HG02610 (cell line): ENCODE measurements around the gene SH3RF3.

Experiments used
- ATAC-seq: cut with Tn5 transposase; IDR thresholded peaks from one replicate; pipeline ENCODE4 v1.9.1; 2021; ENCODE audit warnings: mild to moderate bottlenecking, moderate library complexity; ENCODE audit not compliant: unreplicated experiment

The SH3RF3 gene

DNA sequence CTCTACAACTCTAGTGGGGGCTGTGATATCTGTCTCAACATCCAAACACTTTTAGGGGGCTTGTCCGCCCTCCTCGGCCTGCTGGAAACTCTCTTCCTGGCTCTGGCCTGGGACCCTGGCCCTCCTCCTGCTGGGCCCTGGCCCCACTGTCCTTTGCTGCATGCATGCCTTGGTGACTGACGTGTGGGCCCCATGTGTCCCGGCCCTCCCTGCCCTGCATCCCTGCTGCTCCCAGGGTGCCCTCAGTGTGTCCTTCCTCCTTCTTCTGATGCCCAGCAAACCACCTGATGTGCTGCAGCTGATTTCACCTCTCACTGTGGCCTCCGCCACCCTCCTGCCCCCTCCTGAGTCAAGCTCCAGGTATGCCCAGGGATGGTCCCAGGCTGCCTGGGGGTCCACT, 383.1 kb downstream of the SH3RF3 start:
- ATAC-seq = no peak

DNA sequence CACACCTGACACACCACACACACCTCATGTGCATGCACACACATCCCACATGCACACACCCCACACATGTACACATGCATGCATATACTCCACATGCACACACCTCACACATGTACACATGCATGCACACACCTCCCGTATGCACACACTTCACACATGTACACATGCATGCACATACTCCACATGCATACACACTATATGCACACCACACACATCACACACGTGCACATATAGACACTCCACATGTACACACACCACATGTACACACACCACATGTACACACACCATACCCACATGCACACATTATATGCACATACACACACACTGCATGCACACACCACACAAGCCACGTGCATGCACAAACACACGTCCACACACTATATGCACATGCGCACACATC, 384.2 kb downstream of the SH3RF3 start:
- ATAC-seq = no peak

DNA sequence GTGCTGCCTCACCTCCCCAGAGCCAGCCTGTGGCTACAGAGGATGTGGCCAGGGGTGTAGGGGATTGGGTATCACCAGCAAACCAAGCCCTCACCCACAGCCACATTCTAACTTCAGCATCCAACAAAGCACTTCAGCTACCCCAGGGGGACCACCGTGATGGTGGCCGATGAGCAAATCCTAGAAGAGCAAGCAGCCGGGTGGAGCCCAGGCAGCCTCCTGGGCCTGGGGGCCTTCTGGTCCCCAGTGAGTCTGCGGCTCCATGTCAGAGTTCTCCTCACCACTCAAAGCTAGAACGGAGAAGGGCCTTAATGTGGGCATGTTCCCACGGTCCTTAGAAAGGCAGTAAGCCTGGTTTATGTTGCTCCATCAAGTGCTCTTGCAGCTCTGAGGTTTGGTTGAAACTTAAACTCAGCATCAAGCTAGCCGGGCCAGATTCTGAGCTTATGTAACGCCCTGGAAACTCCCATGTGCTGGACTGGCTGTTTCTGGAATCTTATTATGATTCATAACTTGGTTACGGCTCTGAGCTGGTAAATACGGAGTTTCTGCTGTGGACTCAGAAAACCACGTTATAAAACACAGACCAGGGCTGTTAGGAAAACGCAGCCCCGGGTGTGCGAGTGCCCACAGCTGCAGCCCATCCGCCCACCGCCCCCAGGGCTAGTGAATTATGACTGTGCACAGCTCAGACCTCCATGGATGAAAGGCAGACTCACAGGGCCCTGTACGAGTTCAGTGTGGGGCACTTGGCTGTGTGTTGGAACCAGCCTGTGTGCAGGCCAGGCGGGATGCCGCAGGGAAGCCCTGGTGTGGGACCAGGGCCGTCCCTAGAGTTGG, 385.0 kb downstream of the SH3RF3 start:
- ATAC-seq = peak; percentile 79

DNA sequence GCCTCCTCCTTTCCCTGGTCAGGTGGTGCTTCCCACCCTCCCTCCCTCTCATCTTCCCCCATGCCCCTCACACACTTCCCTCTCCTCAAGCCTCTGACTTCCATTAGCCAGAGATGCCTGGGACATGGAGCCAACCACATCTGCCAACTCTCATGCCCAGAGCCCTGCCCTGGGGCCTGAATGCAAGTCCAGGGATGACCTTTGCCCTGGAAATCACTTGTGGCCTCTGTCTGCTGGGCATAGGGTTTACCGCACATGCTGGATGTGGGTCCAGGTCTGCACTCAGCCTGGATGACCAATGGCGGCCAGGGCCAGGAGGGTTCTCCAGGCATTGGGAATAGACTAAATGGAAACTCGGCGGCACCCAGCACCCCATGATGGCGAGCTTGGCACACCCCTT, 385.9 kb downstream of the SH3RF3 start:
- ATAC-seq = no peak

DNA sequence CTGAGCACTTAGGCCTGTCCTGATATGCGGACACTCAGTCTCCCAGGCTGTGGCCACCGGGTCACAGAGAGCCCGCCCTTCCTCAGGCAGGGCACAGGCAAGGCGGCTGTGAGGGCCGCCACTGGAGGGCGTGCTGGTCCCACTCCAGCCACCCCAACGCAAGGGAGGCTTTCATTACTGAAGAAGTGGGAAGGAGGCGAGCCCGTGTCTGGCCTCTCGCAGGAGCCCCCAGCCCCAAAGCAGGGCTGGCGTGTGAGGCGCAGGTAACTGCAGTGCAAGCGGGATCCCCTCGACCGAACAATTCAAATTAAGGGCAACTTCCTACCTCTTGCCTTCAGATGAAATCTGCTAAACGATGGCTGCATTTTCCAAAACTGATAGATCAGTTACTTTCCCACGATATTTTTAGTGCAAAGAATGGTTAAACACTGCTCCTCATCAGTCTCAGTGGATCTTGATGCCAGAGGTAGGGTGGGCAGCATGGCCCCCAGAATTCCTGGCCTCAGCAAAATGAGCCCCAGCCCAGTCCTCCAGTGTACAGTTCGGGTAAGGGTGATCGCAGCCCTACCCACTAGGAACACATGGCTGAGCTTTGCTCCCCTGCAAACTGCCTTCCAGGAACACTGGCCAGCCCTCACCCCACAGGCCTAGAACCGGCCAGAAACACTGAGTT, 387.6 kb downstream of the SH3RF3 start:
- ATAC-seq = no peak

DNA sequence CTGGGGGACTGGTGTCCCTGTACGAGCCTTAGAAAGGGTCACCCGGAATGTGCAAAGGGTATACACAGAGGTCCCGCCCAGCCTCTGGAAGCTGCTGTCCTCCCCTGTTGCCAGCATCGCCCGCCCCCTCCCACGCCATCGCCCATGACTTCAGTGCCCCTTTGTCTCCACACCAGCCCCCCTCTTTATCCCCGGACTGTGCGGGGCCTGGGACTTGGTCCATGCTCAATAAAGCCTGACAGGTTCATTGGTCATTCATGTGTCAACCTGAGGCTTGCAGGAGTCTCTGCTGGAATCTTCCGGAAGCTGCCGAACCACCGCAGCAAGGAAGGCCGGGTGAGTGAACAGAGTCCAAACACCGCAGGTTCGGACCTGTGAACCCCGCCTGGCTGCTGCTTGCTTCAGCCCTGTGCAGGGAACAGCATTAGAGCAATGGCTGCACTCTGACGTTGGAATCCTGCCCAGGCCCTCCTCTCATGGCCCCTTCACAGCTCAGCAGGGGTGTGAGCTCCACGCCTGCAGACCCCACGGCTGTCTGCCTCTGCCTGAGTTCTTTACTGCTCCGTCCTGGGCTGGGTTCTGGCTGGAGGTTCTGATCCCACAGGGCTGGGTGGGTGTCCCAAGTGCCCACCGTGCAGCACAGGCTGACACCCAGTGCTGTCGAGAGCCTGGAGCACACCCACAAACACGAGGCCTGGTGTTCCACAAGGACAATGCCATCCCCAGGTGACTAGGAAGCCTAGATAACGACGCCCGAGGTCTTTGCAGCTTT, 388.3 kb downstream of the SH3RF3 start:
- ATAC-seq = no peak

DNA sequence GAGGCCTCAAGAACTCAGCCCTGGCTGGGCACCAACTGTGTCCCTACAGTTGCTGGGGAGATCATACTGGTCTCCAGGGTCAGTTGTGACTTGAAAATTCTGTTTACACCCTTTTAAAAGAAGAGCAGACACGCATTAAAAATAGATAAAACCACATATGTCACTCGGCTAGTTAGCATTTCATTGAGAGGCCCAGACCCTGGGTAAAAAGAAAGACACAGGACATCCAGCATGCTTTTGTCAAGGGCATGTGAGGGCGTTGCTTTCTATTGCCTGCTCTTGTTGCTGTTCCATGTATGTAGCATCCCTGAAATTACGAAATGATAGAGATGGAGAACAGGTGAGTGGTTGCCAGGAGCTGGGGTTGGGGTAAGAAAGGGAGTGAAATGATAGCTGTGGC, 390.5 kb downstream of the SH3RF3 start:
- no peak for ATAC-seq

DNA sequence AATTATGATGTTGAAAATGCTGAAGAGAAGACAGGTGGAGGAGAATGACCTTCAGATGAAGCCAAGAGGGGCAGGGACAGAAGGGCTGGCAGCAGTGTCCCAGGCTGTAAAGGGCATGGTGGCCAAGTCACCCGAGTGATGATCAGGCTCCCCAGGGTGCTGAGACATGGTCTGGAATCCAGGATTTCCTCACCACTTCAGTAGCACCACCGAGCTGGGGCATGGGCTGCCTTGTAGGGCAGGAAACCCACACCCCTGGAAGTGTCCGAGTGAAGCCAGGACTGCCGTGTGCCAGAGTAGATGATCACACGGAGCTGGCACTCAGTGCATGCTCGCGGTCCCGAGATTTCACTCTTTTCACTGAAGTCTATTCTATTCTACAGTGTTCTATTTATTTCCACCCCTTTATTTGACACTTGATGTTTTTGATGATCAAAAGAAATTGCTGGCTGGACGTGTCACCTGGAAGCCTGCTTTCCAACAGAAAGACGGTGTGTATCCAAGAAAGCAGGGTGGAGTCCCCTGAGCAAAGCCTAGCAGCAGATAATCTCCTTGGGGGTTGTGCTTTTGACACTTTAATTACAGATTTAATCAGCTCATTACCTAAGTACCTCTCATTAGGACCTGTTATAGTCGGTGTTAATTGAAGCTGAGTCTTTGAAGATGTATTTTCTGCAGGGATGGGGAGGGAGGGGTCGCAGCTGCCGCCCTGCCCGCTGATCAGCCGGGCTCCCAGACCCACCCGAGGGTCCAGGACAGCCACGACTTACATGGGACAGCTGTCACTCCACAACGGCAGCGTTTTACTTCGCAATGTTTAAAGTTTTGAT, 392.4 kb downstream of the SH3RF3 start:
- no peak for ATAC-seq

DNA sequence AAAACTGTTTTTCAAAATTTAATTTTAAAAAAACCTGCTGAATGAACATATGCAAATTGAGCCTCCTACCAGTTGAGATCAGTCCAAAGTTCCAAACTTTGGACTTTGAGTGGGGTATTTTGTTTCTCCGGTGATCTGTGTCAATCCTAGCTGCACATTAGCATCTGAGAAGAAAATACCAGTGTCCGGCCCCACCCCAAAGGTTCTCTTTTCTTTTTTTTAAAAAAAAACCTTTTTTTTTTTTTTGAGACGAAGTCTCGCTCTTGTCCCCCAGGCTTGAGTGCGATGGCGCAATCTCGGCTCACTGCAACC, 393.0 kb downstream of the SH3RF3 start:
- ATAC-seq = no peak

DNA sequence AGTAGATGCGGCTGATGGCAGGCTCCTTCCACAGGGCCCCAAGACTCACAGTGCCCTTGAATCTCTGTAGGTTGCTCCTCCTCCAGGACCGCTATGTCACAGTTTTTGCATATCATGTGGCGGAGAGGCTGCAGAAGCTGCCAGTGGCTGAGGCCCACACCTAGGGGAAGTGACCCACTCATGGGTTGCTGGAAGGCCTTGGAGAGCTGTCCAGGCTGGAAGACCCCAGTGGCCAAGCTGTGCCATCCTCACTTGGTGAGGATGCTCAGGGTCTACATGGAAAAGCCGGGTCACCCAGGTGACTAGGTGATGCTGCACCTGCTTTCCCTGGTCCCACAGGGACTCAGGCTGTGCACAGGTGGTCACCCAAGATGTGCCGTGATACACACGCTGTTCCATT, 394.1 kb downstream of the SH3RF3 start:
- no peak for ATAC-seq

GRCh38 chr2:109523536-109524361, 394.7 kb downstream of the SH3RF3 start:
- no peak for ATAC-seq

- ATAC-seq = no peak
Observed at GRCh38 chr2:109525836-109526235, 396.8 kb downstream of the SH3RF3 start.

- ATAC-seq = no peak
Observed at GRCh38 chr2:109526442-109526970, 397.5 kb downstream of the SH3RF3 start.

- ATAC-seq = no peak
Observed at GRCh38 chr2:109527079-109527478, 398.1 kb downstream of the SH3RF3 start.

DNA sequence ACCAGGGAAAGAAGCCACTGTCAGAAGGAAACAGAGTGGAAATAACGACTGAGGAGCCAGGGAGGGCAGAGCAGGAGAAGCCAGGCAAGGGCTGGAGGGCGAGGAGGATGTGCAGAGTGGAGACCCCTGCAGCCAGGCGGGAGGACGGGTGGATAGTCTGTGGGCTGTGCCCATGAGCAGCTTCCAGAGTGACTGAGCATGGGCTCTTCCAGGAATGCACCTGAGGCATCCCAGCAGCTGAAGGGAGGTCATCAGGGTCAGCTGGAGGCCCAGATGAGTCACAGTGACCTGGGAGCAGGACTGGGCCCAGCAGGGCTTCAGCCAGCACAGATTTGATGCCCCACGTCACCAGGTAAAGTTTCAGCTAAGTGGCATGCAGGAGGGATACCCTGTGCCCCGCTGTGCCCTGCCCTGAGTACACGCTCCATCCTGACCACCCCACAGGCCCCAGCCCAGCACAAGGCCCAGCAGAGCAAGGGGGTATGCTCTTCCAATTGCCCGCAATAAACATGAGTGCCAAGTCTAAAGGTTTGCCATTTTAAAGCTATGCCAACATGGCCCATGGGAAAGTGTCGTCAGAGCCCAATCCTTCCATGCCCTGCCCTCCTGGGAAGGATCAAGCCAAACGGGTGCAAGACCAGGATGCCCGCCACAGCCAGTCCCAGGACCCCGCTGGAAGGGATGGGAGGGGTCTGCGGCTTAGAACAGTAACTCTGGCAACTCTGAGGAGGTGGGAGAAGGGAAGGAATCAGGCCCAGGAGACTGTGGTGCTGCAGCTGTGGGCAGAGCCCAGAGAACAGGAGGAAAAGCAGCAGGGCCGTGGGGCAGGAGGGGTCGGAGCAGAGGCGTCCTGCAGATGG, 399.1 kb downstream of the SH3RF3 start:
- ATAC-seq = no peak

DNA sequence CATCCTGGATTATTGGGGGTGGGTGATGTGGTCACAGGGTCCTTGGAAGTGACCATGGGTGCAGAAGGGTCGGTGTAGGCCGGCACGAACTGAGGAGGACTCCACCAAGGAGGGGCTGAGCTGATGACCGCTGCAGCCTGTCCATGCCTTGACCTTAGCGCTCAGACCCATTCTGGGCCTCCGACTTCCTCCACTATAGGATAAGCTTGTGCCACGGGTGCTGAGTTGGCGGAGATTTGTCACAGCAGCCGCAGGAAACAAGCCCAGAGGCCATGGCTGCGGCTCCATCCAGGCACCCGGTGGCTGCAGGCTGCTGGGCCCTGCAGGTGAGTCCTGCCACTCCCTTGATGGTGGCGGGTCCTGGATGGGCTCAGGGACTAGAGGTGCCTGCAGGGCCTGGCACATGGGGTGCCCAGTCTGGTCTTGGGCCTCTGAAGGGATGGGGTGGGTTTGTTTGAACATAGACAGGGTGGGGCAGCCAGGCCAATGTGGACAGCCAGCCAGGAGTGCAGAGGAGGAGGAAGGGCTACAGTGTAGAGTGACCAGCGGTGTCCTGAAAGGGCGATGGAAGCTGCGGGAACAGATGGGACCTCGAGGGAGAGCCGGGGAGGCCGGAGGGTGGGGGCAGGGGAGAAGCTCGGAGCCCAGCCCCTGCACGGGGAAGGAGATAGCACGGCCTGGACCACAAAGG, 400.0 kb downstream of the SH3RF3 start:
- no peak for ATAC-seq

- ATAC-seq = no peak
Observed at GRCh38 chr2:109529532-109530449, 400.8 kb downstream of the SH3RF3 start.
